Endodermal cell (in vitro differentiated cells): ENCODE measurements around the gene ASTN2. TPM values are rescaled to one million over a fixed set of nuclear protein-coding genes. Genes with fewer than 3 reads are reported as not detected.

Experiments used
- DNase-seq: peaks from one replicate; pipeline ENCODE4 v3.0.0-alpha.2; 2017
- H3K27ac ChIP-seq: 2 replicates; pipeline ENCODE4 v1.5.1; 2013; ENCODE audit warnings: mild to moderate bottlenecking, low read depth, low read length, moderate library complexity
- H3K27me3 ChIP-seq: 2 replicates; pipeline ENCODE4 v1.6.1; 2013; ENCODE audit warnings: mild to moderate bottlenecking, low read length, moderate library complexity; ENCODE audit not compliant: insufficient read depth, control insufficient read depth, poor library complexity, severe bottlenecking
- H3K36me3 ChIP-seq: 2 replicates; pipeline ENCODE4 v1.7.0; 2013; ENCODE audit warnings: mild to moderate bottlenecking, low read length, moderate library complexity; ENCODE audit not compliant: control insufficient read depth, insufficient read depth
- H3K4me1 ChIP-seq: one replicate; pipeline ENCODE4 v1.7.0; 2013; ENCODE audit warnings: low read length; ENCODE audit not compliant: control insufficient read depth, insufficient read depth
- H3K4me3 ChIP-seq: 2 replicates; pipeline ENCODE4 v1.5.1; 2013; ENCODE audit warnings: mild to moderate bottlenecking, low read length, moderate library complexity
- H3K9ac ChIP-seq: 2 replicates; pipeline ENCODE4 v1.6.1; 2013; ENCODE audit warnings: mild to moderate bottlenecking, low read length, moderate library complexity; ENCODE audit not compliant: poor library complexity, severe bottlenecking; ENCODE audit errors: extremely low read depth
- H3K9me3 ChIP-seq: 2 replicates; pipeline ENCODE4 v1.6.1; 2013; ENCODE audit warnings: mild to moderate bottlenecking, low read length, moderate library complexity; ENCODE audit not compliant: control insufficient read depth
- H3K27ac Mint-ChIP-seq: 2 replicates; pipeline ENCODE4 v1.8.0; 2020; ENCODE audit warnings: mixed read lengths
- H3K27me3 Mint-ChIP-seq: 2 replicates; pipeline ENCODE4 v1.8.0; 2021; ENCODE audit warnings: mild to moderate bottlenecking, mixed read lengths; ENCODE audit not compliant: insufficient read depth
- H3K36me3 Mint-ChIP-seq: 2 replicates; pipeline ENCODE4 v1.8.0; 2020; ENCODE audit warnings: low read depth, mixed read lengths
- H3K4me1 Mint-ChIP-seq: 2 replicates; pipeline ENCODE4 v1.8.0; 2020; ENCODE audit warnings: mixed read lengths
- H3K4me3 Mint-ChIP-seq: 2 replicates; pipeline ENCODE4 v1.8.0; 2020; ENCODE audit warnings: mild to moderate bottlenecking, moderate library complexity, mixed read lengths
- H3K9me3 Mint-ChIP-seq: 2 replicates; pipeline ENCODE4 v1.8.0; 2020; ENCODE audit warnings: mild to moderate bottlenecking, mixed read lengths
- CTCF ChIP-seq: fragments of 200-600 bp; sonication (generic); conservative IDR thresholded peaks from 2 replicates; pipeline ENCODE4 v1.5.0; 2021; ENCODE audit warnings: antibody characterized with exemption, mild to moderate bottlenecking
- WGBS, 2 experiments: methylation state at CpG; one replicate each; pipeline versions ENCODE4 v1.1.5 to v1.1.7; 2013; ENCODE audit warnings: missing lambda C conversion rate in 2 of 2, mixed read lengths in 1 of 2; ENCODE audit not compliant: insufficient coverage in 1 of 2, insufficient read length in 1 of 2; 5-methylcytosine and 5-hydroxymethylcytosine counted together
- total RNA-seq, 2 donors: library from RNA; stranded (reverse); fragmentation: NEBNext Ultra II Directional in 1 of 2; extraction: Animal tissue kit (Norgen Biotek cat#: 25700) in 1 of 2; gene quantifications; 2 replicates in 1 of 2; 3 replicates in 1 of 2; pipeline ENCODE4 v1.2.1, GENCODE V29; 2021

The ASTN2 gene
- total RNA-seq, 2 donors from 2014 or later: 8.9 to 10.4 TPM

GRCh38 chr9:116437411-116438370 lies 977.2 kb downstream of the ASTN2 start:
- Histone ChIP-seq H3K27ac (no peak overlapping the region), H3K27me3 (peaks cover 4% of the 10 kb centered on the region), H3K4me1 (no peaks in the 10 kb centered on the region), H3K4me3 (no peak overlapping the region), H3K36me3 (no peaks in the 10 kb centered on the region), H3K9ac (no peak overlapping the region), H3K9me3 (no peaks in the 10 kb centered on the region)
- TF ChIP-seq CTCF: no peak
- H3K36me3 Mint-ChIP-seq: peaks cover 3% of the 10 kb centered on the region
- WGBS, 2 experiments: 93 to 100% methylated on average over 5 to 11 of the region's 11 CpGs
- H3K27me3 Mint-ChIP-seq: peaks cover 45% of the 10 kb centered on the region
- H3K4me3 Mint-ChIP-seq: no peak overlapping the region
- H3K4me1 Mint-ChIP-seq: peaks cover 4% of the 10 kb centered on the region
- H3K9me3 Mint-ChIP-seq: no peaks in the 10 kb centered on the region
- DNase-seq: no peak
- H3K27ac Mint-ChIP-seq: no peak overlapping the region

- Mint-ChIP-seq H3K9me3 (no peaks in the 10 kb centered on the region), H3K27me3 (peaks cover 45% of the 10 kb centered on the region), H3K27ac (no peak overlapping the region), H3K4me3 (no peak overlapping the region), H3K36me3 (peaks cover 3% of the 10 kb centered on the region), H3K4me1 (peaks cover 4% of the 10 kb centered on the region)
- DNase-seq: no peak
- WGBS, 2 experiments: no CpG with 5 or more reads among the region's 1 CpG
- Histone ChIP-seq H3K27me3 (peaks cover 4% of the 10 kb centered on the region), H3K9ac (no peak overlapping the region), H3K27ac (no peak overlapping the region), H3K4me1 (no peaks in the 10 kb centered on the region), H3K4me3 (no peak overlapping the region), H3K9me3 (no peaks in the 10 kb centered on the region), H3K36me3 (no peaks in the 10 kb centered on the region)
- no peak for TF ChIP-seq CTCF
Observed at GRCh38 chr9:116436121-116436520, 978.7 kb downstream of the ASTN2 start.

GRCh38 chr9:116435706-116436105 lies 979.2 kb downstream of the ASTN2 start:
- no peak overlapping the region for H3K9ac ChIP-seq
- H3K27ac ChIP-seq: no peak overlapping the region
- Mint-ChIP-seq H3K9me3 (no peaks in the 10 kb centered on the region), H3K36me3 (peaks cover 3% of the 10 kb centered on the region), H3K4me1 (peaks cover 4% of the 10 kb centered on the region), H3K27ac (no peak overlapping the region), H3K27me3 (peaks cover 43% of the 10 kb centered on the region), H3K4me3 (no peak overlapping the region)
- H3K4me3 ChIP-seq: no peak overlapping the region
- no peak for TF ChIP-seq CTCF
- H3K36me3 ChIP-seq: no peaks in the 10 kb centered on the region
- peak; percentile 57 for DNase-seq
- WGBS, 2 experiments: 83 to 87% methylated on average over 4 of the region's 4 CpGs
- H3K27me3 ChIP-seq: peaks cover 4% of the 10 kb centered on the region
- no peaks in the 10 kb centered on the region for H3K9me3 ChIP-seq
- H3K4me1 ChIP-seq: no peaks in the 10 kb centered on the region
